Ovary (tissue), 3 donors: ENCODE data around the gene HOXB2.

Source experiments
- CTCF ChIP-seq, 3 donors: fragments of 450-650 bp in 2 of 3; fragments of 200-600 bp in 1 of 3; IDR thresholded peaks; one replicate each; pipeline versions ENCODE4 v1.5.1 to v1.8.0; 2016 to 2022; ENCODE audit warnings: antibody characterized with exemption in 3 of 3, mild to moderate bottlenecking in 1 of 3
- EP300 ChIP-seq: sonication (generic); formaldehyde crosslinking; IDR thresholded peaks from one replicate; pipeline ENCODE4 v1.6.1; 2017; ENCODE audit warnings: antibody characterized with exemption
- POLR2A ChIP-seq: fragments of 450-650 bp; IDR thresholded peaks from one replicate; pipeline ENCODE4 v1.6.1; 2017; ENCODE audit warnings: antibody characterized with exemption, mild to moderate bottlenecking, moderate library complexity
- donor health status: DM: no; HTN: no; CAD: no.

DNA sequence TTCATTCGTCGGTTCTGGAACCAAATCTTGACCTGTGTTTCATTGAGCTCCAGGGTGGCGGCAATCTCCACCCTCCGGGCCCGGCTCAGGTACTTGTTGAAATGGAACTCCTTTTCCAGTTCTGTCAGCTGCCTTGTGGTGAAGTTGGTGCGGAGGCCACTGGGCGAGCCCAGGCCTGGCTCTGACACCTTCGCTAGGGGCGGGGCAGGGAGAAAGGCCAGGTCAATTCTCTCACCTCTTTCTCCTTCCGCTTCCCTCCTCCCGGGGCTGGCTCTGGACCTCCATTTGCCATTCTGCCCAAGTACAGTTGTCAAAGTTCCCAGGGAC, 15.3 kb downstream of the HOXB2 start:
- no peak for TF ChIP-seq CTCF (IDR thresholded peaks at IDR 0.05)
- TF ChIP-seq EP300: no peak
- TF ChIP-seq POLR2A: no peak
